H1 (cell line): ENCODE measurements around the gene SYDE2. TPM values are rescaled to one million over a fixed set of nuclear protein-coding genes. Genes with fewer than 3 reads are reported as not detected.

Source experiments
- NANOG ChIP-seq: IDR thresholded peaks from 2 replicates; pipeline ENCODE4 v1.6.1; 2011; ENCODE audit warnings: low read length, low read depth, mild to moderate bottlenecking, inconsistent platforms; ENCODE audit not compliant: insufficient read depth, poor library complexity, severe bottlenecking
- NRF1 ChIP-seq: IDR thresholded peaks from 2 replicates; pipeline ENCODE4 v1.6.1; 2011; ENCODE audit warnings: mild to moderate bottlenecking, low read depth, low read length, improper control_type of control experiment
- POLR2A ChIP-seq, 2 experiments: IDR thresholded peaks; 1 replicate in 1 of 2; 2 replicates in 1 of 2; pipeline ENCODE4 v1.6.1; 2011; ENCODE audit warnings: low read depth in 2 of 2, low read length in 2 of 2, mild to moderate bottlenecking in 2 of 2; ENCODE audit errors: control extremely low read depth in 1 of 2
- SAP30 ChIP-seq: fragments of 300-600 bp; sonication (generic); IDR thresholded peaks from 2 replicates; pipeline ENCODE4 v1.7.1; 2012; ENCODE audit warnings: low read length, moderate library complexity, mild to moderate bottlenecking, inconsistent platforms; ENCODE audit not compliant: insufficient read depth, insufficient replicate concordance
- polyA plus RNA-seq, 7 experiments: library from polyadenylated mRNA; depleted of rRNA in 3 of 7; stranded (reverse) in 5 of 7; unstranded in 2 of 7; fragments of >200 nt in 5 of 7; fragments of 200-250 nt in 2 of 7; gene quantifications; 1 replicate in 5 of 7; 2 replicates in 1 of 7; 4 replicates in 1 of 7; pipeline versions ENCODE4 v1.2.1 to v1.2.3, GENCODE V29; 2011 to 2013; ENCODE audit warnings: missing spikeins in 2 of 7, mixed read lengths in 2 of 7
- total RNA-seq: library from RNA; stranded (reverse); fragmentation: NEBNext Ultra II Directional; extraction: Animal tissue kit (Norgen Biotek cat#: 25700); gene quantifications from 2 replicates; pipeline ENCODE4 v1.2.1, GENCODE V29; 2021

SYDE2 gene
- total and polyA plus RNA-seq, 2 of the 8 experiments (the other 6 are each of a cell fraction or from before 2014, with no cell fraction given) = 1.6 to 14.6 TPM

DNA sequence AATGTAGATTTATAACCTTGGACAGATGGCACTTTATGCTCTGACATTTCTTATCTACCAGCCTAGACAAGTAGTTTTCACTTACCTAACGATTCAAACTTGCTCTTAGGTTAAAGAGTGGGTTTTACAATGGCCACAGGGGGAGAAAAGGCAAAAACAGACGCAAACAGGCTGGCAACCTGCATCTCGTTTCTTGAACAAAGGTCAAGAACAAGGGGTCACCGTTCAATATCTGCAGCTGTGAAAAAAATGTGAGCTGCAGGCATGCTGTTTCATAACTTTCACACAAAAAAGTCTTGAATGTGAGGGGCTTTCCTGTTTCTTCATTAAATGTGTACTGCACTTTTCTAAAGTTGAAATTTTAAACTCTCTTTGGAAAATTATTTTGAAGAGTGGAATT is 49.4 kb downstream of the SYDE2 start (continued):
- TF ChIP-seq NRF1 (no peak), POLR2A (IDR thresholded peaks at IDR 0.05; ENCODE audit: control extremely low read depth in 1 of 2, low read depth in 2 of 2, low read length in 2 of 2) (no peak), NANOG (no peak), SAP30 (no peak)
